ENCODE results near the gene EPB41L1.
A peak's percentile ranks its signal among the peaks of the same experiment; 100 is the strongest.

Gene EPB41L1

DNA sequence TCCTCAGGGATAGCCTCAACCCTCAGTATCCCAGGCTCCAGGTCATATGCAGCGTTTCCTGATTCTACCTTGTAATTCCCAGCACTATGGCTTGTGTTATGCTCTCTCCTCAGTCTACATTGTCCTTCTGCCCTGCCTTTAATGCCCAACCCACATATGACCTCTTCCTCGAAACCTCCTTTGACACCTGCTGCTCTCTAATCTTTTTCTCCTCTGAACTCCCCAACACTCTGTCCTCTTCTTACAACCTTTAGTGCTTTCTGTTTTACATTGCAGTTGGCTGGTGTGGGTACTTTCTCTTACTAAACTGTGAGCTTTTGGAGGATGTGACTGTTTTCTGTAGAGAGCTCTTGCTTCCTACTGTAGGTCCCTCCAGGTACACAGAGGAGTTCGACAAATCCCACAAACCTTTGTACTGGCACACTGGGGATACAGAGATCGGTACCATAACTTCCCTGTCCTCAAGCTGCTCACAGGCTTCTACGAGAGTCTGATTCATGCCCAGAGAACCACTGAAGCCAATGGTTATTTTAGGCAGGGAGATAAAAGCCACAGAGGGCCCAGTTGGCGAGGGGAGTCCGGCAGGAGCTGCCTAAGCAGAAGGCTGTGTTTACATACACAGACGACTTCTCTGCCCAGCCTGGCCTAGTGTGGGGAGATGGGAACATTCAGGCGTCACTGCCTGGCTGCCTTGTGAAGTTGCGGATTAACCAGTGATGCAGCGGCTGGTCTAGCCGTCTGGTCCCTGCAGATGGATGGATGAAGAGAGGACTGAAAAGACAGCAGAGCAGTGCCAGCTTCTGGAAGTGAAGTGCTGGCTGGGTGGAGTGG, 8.4 kb upstream of the EPB41L1 start:
- Histone ChIP-seq H3K4me1 (ENCODE audit: control insufficient read depth, insufficient read depth, low read length) (peaks cover 20% of the 10 kb centered on the region), H3K9me3 (ENCODE audit: control insufficient read depth in 2 of 2, low read length in 2 of 2) (no peaks in the 10 kb centered on the region), H3K9ac (ENCODE audit: low read length in 2 of 2) (no peak overlapping the region), H3K36me3 (ENCODE audit: control insufficient read depth in 2 of 2, insufficient read depth in 2 of 2, low read length in 2 of 2) (no peaks in the 10 kb centered on the region), H3K27ac (ENCODE audit: low read length) (peak overlapping the region; percentile 75), H3K27me3 (ENCODE audit: control insufficient read depth in 1 of 2, insufficient read depth in 2 of 2, low read length in 2 of 2) (no peaks in the 10 kb centered on the region), H3K4me3 (ENCODE audit: low read length in 2 of 2) (peak overlapping the region in 1 of 2 donors; percentile 35)

DNA sequence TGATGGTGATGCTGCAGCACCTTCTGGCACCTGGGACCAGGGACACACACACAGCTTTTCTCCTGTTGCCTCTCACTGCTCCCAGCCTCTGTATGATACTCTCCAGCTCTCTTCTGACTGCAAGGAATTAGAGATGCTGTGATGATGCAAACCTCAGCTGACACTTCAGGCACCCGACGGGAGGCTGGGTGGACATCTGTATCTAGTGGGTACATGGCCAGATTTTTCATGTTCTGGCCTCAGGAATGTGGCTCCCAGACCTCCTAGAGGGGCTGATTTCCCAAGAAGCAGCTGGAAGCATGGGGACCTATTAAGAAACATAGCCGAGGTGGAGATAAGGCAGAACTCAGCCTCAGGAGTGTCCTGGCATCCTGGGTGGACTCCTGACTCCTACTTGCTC, 6.8 kb upstream of the EPB41L1 start:
- Histone ChIP-seq H3K27ac (ENCODE audit: low read length) (no peak overlapping the region), H3K9ac (ENCODE audit: low read length in 2 of 2) (no peak overlapping the region)

DNA sequence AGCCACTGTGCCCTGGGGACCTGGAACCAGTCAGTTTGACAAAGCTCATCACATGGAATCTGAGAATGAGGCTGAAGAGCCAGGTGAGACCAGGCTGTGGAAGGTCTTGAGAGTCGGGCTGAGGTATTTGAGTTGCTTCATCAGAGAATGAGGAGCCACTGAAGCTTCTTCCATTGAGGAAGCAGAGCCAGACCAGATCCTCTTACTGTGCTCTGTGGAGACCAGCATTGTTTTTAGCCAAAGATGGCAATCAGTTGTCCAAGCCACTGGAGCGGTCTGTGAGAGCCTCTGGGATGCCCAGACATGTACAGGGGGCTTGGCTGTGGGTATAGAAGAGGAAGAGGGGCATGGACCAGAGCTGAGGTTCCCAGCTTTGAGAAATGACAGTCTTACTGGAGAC, 6.1 kb upstream of the EPB41L1 start:
- no peak overlapping the region for H3K4me3 ChIP-seq (ENCODE audit: low read length in 2 of 2)
- H3K27ac ChIP-seq (ENCODE audit: low read length): no peak overlapping the region
- no peaks in the 10 kb centered on the region for H3K36me3 ChIP-seq (ENCODE audit: control insufficient read depth in 2 of 2, insufficient read depth in 2 of 2, low read length in 2 of 2)
- H3K9ac ChIP-seq (ENCODE audit: low read length in 2 of 2): no peak overlapping the region
- no peaks in the 10 kb centered on the region for H3K27me3 ChIP-seq (ENCODE audit: control insufficient read depth in 1 of 2, insufficient read depth in 2 of 2, low read length in 2 of 2)
- no peaks in the 10 kb centered on the region for H3K9me3 ChIP-seq (ENCODE audit: control insufficient read depth in 2 of 2, low read length in 2 of 2)
- H3K4me1 ChIP-seq (ENCODE audit: control insufficient read depth, insufficient read depth, low read length): peaks cover 26% of the 10 kb centered on the region

More for the DNA sequence above, 6.8 kb upstream of the EPB41L1 start:
- no peaks in the 10 kb centered on the region for H3K36me3 ChIP-seq (ENCODE audit: control insufficient read depth in 2 of 2, insufficient read depth in 2 of 2, low read length in 2 of 2)
- H3K4me3 ChIP-seq (ENCODE audit: low read length in 2 of 2): no peak overlapping the region
- no peaks in the 10 kb centered on the region for H3K9me3 ChIP-seq (ENCODE audit: control insufficient read depth in 2 of 2, low read length in 2 of 2)
- no peaks in the 10 kb centered on the region for H3K27me3 ChIP-seq (ENCODE audit: control insufficient read depth in 1 of 2, insufficient read depth in 2 of 2, low read length in 2 of 2)
- H3K4me1 ChIP-seq (ENCODE audit: control insufficient read depth, insufficient read depth, low read length): peaks cover 24% of the 10 kb centered on the region

DNA sequence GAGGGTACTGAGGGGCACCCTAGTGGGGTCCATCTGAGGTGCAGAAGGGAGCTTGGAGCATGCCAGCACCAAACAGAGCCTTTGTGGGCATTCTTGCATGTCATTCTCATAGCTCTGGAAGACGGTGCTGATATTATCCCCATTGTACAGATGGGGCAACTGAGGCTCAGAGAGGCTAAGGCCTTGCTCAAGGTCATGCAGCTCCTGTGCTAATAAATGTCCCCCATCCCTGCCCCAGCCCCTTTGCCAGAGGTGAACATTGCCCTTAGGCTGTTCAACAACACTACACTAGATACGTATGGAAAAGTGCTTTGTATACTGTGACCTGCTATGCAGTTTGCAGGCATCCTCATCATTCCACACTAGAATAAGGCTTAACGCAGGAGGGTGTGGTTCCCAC, 5.5 kb upstream of the EPB41L1 start:
- Histone ChIP-seq H3K4me3 (ENCODE audit: low read length in 2 of 2) (no peak overlapping the region), H3K27ac (ENCODE audit: low read length) (no peak overlapping the region), H3K9ac (ENCODE audit: low read length in 2 of 2) (no peak overlapping the region), H3K36me3 (ENCODE audit: control insufficient read depth in 2 of 2, insufficient read depth in 2 of 2, low read length in 2 of 2) (no peaks in the 10 kb centered on the region), H3K27me3 (ENCODE audit: control insufficient read depth in 1 of 2, insufficient read depth in 2 of 2, low read length in 2 of 2) (no peaks in the 10 kb centered on the region), H3K4me1 (ENCODE audit: control insufficient read depth, insufficient read depth, low read length) (peaks cover 32% of the 10 kb centered on the region), H3K9me3 (ENCODE audit: control insufficient read depth in 2 of 2, low read length in 2 of 2) (no peaks in the 10 kb centered on the region)

DNA sequence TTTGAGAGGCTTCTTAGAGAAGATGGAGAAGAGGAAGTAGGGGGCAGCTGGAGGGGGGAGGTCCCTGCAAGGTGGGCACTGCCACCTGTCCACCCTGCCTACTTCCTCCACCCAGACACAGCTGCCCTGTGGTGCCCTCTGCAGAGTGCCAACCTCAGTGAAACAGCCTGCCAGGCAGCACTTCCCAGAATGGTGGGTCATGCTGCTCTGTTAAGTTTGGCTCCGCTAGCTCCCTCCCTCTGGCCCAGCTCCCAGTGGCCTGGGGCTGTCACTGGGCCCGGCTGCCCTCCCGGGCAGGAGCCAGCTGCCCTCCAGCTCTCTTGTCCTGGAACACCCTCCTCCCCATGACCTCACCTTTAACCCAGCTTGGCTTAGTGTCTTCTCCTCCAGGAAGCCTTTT, 5.1 kb upstream of the EPB41L1 start:
- Histone ChIP-seq H3K4me3 (ENCODE audit: low read length in 2 of 2) (no peak overlapping the region), H3K9me3 (ENCODE audit: control insufficient read depth in 2 of 2, low read length in 2 of 2) (no peaks in the 10 kb centered on the region), H3K4me1 (ENCODE audit: control insufficient read depth, insufficient read depth, low read length) (peaks cover 35% of the 10 kb centered on the region), H3K27ac (ENCODE audit: low read length) (no peak overlapping the region), H3K27me3 (ENCODE audit: control insufficient read depth in 1 of 2, insufficient read depth in 2 of 2, low read length in 2 of 2) (no peaks in the 10 kb centered on the region), H3K36me3 (ENCODE audit: control insufficient read depth in 2 of 2, insufficient read depth in 2 of 2, low read length in 2 of 2) (no peaks in the 10 kb centered on the region), H3K9ac (ENCODE audit: low read length in 2 of 2) (no peak overlapping the region)

DNA sequence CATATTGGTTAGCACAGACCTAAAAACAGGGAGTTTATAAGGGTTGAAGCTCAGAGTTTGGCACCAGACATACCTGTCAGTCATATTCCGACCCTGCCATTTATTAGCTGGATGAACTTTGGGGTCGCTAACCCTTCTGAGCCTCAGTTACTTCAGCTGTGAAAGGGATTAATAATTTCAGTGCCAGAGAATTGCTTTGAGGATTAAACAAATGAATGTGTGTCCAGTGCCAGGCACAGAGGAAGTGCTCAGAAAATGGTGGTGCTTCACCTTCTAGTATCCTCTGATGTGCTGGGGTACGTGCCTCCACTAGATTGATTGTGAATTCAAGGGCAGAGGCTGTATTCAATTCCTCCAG, 4.1 kb upstream of the EPB41L1 start:
- no peaks in the 10 kb centered on the region for H3K27me3 ChIP-seq (ENCODE audit: control insufficient read depth in 1 of 2, insufficient read depth in 2 of 2, low read length in 2 of 2)
- H3K36me3 ChIP-seq (ENCODE audit: control insufficient read depth in 2 of 2, insufficient read depth in 2 of 2, low read length in 2 of 2): no peaks in the 10 kb centered on the region
- no peak overlapping the region for H3K9ac ChIP-seq (ENCODE audit: low read length in 2 of 2)
- no peak overlapping the region for H3K27ac ChIP-seq (ENCODE audit: low read length)
- H3K9me3 ChIP-seq (ENCODE audit: control insufficient read depth in 2 of 2, low read length in 2 of 2): no peaks in the 10 kb centered on the region
- peaks cover 43% of the 10 kb centered on the region for H3K4me1 ChIP-seq (ENCODE audit: control insufficient read depth, insufficient read depth, low read length)
- no peak overlapping the region for H3K4me3 ChIP-seq (ENCODE audit: low read length in 2 of 2)

DNA sequence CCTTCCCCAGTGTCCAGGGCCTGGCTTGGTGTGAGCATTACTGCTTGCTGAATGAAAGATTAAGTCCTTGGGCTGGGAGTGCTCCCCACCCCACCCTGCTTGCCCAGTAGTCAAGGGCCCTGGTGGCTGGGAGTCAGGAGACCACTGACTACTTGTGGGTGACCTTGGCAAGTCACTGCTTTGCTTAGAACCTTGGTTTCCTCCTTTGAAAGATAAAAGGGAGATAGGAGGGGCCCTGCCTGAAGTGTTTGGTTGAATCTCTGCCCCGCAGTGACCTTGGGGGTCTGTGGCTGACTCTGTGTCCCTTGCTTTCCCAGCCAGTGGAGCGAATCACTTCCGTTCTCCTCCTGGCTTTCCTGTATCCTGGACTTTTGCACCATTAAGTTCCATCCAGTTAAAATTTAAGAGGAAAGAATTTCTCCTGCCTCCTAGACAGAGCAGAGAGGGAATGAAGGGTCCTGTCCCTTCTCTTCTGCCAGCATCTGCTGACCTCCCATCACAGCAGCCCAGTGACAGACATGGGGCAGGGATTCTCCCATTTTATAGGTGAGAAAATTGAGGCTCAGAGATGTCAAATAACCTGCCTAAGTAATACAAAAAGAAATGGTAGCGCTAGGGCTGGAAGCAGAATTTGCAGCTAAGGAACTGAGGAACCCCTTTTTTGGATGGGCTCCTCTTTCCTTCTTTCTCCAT, 3.5 kb upstream of the EPB41L1 start:
- H3K9ac ChIP-seq (ENCODE audit: low read length in 2 of 2): no peak overlapping the region
- no peak overlapping the region for H3K4me3 ChIP-seq (ENCODE audit: low read length in 2 of 2)
- no peaks in the 10 kb centered on the region for H3K9me3 ChIP-seq (ENCODE audit: control insufficient read depth in 2 of 2, low read length in 2 of 2)
- H3K27me3 ChIP-seq (ENCODE audit: control insufficient read depth in 1 of 2, insufficient read depth in 2 of 2, low read length in 2 of 2): no peaks in the 10 kb centered on the region
- no peaks in the 10 kb centered on the region for H3K36me3 ChIP-seq (ENCODE audit: control insufficient read depth in 2 of 2, insufficient read depth in 2 of 2, low read length in 2 of 2)
- H3K4me1 ChIP-seq (ENCODE audit: control insufficient read depth, insufficient read depth, low read length): peaks cover 45% of the 10 kb centered on the region
- no peak overlapping the region for H3K27ac ChIP-seq (ENCODE audit: low read length)

DNA sequence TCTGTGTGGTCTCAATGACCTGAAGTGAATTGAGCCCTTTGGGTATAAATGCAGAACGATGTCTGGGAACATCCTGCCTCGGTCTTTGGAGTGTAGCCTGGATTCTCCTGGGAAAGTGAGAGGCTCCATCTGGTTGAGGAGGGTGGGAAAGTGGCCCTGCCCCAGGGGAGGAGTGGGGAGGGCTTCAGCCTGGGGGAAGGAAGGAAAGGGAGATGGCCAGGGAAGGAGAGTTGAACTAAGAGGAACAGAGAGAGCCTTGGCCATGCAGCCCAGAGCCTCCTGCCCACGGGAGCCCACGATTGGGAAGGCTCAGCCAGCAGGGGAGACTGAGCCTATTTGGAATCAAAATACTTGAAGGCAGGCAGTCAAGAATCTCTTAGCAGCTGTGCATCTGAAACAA, 2.3 kb upstream of the EPB41L1 start:
- Histone ChIP-seq H3K4me3 (ENCODE audit: low read length in 2 of 2) (no peak overlapping the region), H3K9ac (ENCODE audit: low read length in 2 of 2) (no peak overlapping the region), H3K27me3 (ENCODE audit: control insufficient read depth in 1 of 2, insufficient read depth in 2 of 2, low read length in 2 of 2) (no peaks in the 10 kb centered on the region), H3K36me3 (ENCODE audit: control insufficient read depth in 2 of 2, insufficient read depth in 2 of 2, low read length in 2 of 2) (no peaks in the 10 kb centered on the region), H3K9me3 (ENCODE audit: control insufficient read depth in 2 of 2, low read length in 2 of 2) (no peaks in the 10 kb centered on the region), H3K27ac (ENCODE audit: low read length) (no peak overlapping the region), H3K4me1 (ENCODE audit: control insufficient read depth, insufficient read depth, low read length) (peaks cover 42% of the 10 kb centered on the region)

DNA sequence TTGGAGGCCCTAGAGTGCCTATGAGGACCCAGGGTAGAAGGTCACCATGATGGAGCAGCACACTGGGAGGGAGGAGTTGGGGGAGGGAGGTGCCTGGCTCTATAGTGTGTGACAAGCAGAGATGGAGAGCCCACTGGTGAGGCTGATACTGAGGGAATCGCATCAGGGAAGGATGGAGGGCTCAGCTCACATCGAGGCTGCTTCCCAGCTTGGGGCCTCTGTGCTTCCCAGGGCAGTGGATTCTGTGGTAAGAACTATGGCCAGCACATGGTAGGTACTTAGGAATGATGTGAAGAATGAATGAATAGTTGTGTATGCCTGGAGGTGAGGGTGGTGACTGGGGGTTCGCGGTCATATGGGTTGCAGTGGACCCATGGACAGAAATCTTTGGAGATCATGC, 1.3 kb upstream of the EPB41L1 start:
- Histone ChIP-seq H3K27me3 (ENCODE audit: control insufficient read depth in 1 of 2, insufficient read depth in 2 of 2, low read length in 2 of 2) (no peaks in the 10 kb centered on the region), H3K36me3 (ENCODE audit: control insufficient read depth in 2 of 2, insufficient read depth in 2 of 2, low read length in 2 of 2) (no peaks in the 10 kb centered on the region), H3K9me3 (ENCODE audit: control insufficient read depth in 2 of 2, low read length in 2 of 2) (no peaks in the 10 kb centered on the region), H3K27ac (ENCODE audit: low read length) (peak overlapping the region; percentile 11), H3K9ac (ENCODE audit: low read length in 2 of 2) (no peak overlapping the region), H3K4me3 (ENCODE audit: low read length in 2 of 2) (peak overlapping the region in 1 of 2 donors; percentile 1), H3K4me1 (ENCODE audit: control insufficient read depth, insufficient read depth, low read length) (peaks cover 40% of the 10 kb centered on the region)

DNA sequence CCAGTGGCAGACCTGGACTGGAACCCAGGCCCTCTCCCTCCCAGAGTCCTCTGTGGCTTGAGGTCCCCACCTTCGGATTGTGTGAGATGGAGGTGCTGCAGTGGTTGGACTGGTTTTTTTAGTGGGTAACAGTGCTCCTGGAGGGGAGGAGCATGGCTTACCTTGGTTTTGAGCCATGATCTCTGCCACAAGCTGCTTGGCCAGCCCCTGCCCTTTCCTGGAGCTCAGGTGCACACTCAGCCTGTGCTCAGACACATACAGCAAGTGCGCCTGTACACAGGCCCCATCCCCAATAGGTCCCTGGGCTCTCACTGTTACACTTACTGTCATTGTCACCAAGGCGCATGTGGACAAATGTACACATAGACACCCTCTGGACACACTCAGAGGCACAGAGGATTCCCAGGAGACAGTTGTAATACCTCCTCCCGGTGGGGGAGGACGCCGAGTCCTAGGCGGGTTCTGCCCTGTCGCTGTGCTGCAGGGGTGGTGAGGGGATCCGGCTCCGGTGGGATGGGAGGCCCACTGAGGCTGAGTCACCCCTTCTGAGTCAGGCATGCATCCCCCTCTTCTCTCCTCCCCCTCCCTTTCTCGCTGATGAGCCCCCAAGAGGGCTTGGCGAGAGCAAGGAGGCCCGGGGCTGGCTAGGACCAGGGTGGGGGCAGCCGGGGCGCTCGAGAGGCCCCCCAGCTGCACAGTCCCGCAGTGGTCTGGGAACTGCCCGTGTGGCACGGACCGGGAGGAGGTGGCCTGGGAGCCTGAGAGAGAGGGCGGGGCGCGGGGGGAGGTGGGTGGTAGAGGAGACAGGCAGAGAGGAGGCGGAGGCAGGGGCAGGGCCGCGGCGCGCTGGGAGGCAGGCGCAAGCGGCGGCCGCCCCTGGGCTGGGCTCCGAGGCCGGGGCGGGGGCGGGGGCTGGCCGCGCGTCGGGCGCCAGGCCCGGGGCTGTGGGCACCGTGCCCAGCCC, 522 bp upstream of the EPB41L1 start:
- Histone ChIP-seq H3K27me3 (ENCODE audit: control insufficient read depth in 1 of 2, insufficient read depth in 2 of 2, low read length in 2 of 2) (no peaks in the 10 kb centered on the region), H3K4me3 (ENCODE audit: low read length in 2 of 2) (peak overlapping the region; percentile 54 to 86), H3K4me1 (ENCODE audit: control insufficient read depth, insufficient read depth, low read length) (peaks cover 40% of the 10 kb centered on the region), H3K9ac (ENCODE audit: low read length in 2 of 2) (peak overlapping the region; percentile 48 to 75), H3K36me3 (ENCODE audit: control insufficient read depth in 2 of 2, insufficient read depth in 2 of 2, low read length in 2 of 2) (no peaks in the 10 kb centered on the region), H3K9me3 (ENCODE audit: control insufficient read depth in 2 of 2, low read length in 2 of 2) (no peaks in the 10 kb centered on the region), H3K27ac (ENCODE audit: low read length) (peak overlapping the region; percentile 58)
